A549 (cell line): ENCODE measurements around the gene ARHGEF10L. TPM values are rescaled to one million over a fixed set of nuclear protein-coding genes. Genes with fewer than 3 reads are reported as not detected.

ENCODE experiments used
- ATAC-seq, 2 experiments: fragments of 200-7000 bp in 1 of 2; fragments of >200 bp in 1 of 2; cut with Nextera tagmentation in 1 of 2; cut with Tn5 transposase in 1 of 2; 3 replicates each; pipeline versions ENCODE4 v1.8.0 to v1.9.1; 2018 to 2020; ENCODE audit warnings: mild to moderate bottlenecking in 1 of 2, moderate library complexity in 1 of 2
- CTCF ChIA-PET: fragments of 300-600 bp; sonication (Branson Sonifier 250); formaldehyde crosslinking; extraction: SDS; loops from one replicate; lab custom pipeline; 2021; ENCODE audit warnings: antibody characterized with exemption, inconsistent platforms; lab: Yijun Ruan, JAX
- POLR2A ChIA-PET: fragments of 350-600 bp; formaldehyde crosslinking; extraction: SDS; loops from one replicate; lab custom pipeline; 2021; ENCODE audit warnings: antibody characterized with exemption, inconsistent platforms; lab: Yijun Ruan, JAX
- DNase-seq, 2 experiments: peaks; one replicate each; pipeline versions ENCODE4 v3.0.0 to v3.0.0-alpha.2; 2011 to 2016; ENCODE audit warnings: low read depth in 1 of 2, low spot score in 1 of 2
- FAIRE-seq: peaks from 2 replicates; lab custom pipeline; 2011; peaks lifted over from hg19 to GRCh38; lab: Jason Lieb, UNC
- H3K27ac ChIP-seq, 2 experiments: fragments of >200 bp; sonication (Bioruptor Twin); formaldehyde crosslinking; 3 replicates each; pipeline ENCODE4 v1.5.1; 2016 to 2017
- H3K4me1 ChIP-seq: fragments of >200 bp; sonication (Bioruptor Twin); formaldehyde crosslinking; 3 replicates; pipeline ENCODE4 v1.6.1; 2016
- H3K4me2 ChIP-seq: fragments of >200 bp; sonication (Bioruptor Twin); formaldehyde crosslinking; 3 replicates; pipeline ENCODE4 v1.6.1; 2016
- H3K4me3 ChIP-seq: fragments of >200 bp; sonication (Bioruptor Twin); formaldehyde crosslinking; 3 replicates; pipeline ENCODE4 v1.5.1; 2016
- H3K9me3 ChIP-seq: fragments of >200 bp; sonication (Bioruptor Twin); formaldehyde crosslinking; 3 replicates; pipeline ENCODE4 v1.6.1; 2016
- BHLHE40 ChIP-seq: IDR thresholded peaks from 2 replicates; pipeline ENCODE4 v1.6.1; 2012; ENCODE audit warnings: low read depth, low read length, inconsistent platforms
- CBX8 ChIP-seq: fragments of 200-600 bp; sonication (generic); IDR thresholded peaks from 2 replicates; pipeline ENCODE4 v1.6.1; 2016
- CEBPB ChIP-seq, 2 experiments: fragments of >200 bp in 1 of 2; sonication (Bioruptor Twin) in 1 of 2; formaldehyde crosslinking in 1 of 2; IDR thresholded peaks; 2 replicates each; pipeline ENCODE4 v1.6.1; 2012 to 2016
- CHD2 ChIP-seq: fragments of 150-350 bp; IDR thresholded peaks from 2 replicates; pipeline ENCODE4 v1.6.1; 2014; ENCODE audit warnings: low read length; ENCODE audit not compliant: partially characterized antibody
- CHD4 ChIP-seq: fragments of 200-600 bp; sonication (generic); IDR thresholded peaks from 2 replicates; pipeline ENCODE4 v1.6.1; 2016; ENCODE audit warnings: antibody characterized with exemption, mild to moderate bottlenecking, borderline replicate concordance
- HEYL ChIP-seq: fragments of 250-450 bp; sonication (Bioruptor Pico); IDR thresholded peaks from 2 replicates; pipeline ENCODE4 v1.8.0; 2021; ENCODE audit warnings: mild to moderate bottlenecking, moderate library complexity
- HOXB13 ChIP-seq: fragments of 250-450 bp; sonication (Bioruptor Pico); IDR thresholded peaks from 2 replicates; pipeline ENCODE4 v1.5.0; 2020; ENCODE audit warnings: low read depth, mild to moderate bottlenecking, moderate library complexity
- HOXB5 ChIP-seq: fragments of 250-450 bp; sonication (Bioruptor Pico); IDR thresholded peaks from 2 replicates; pipeline ENCODE4 v1.5.0; 2020; ENCODE audit warnings: mild to moderate bottlenecking, moderate library complexity
- KDM5A ChIP-seq: fragments of 200-600 bp; sonication (generic); IDR thresholded peaks from 2 replicates; pipeline ENCODE4 v1.6.1; 2016; ENCODE audit warnings: antibody characterized with exemption, mild to moderate bottlenecking
- MAFK ChIP-seq: fragments of 450-650 bp; IDR thresholded peaks from 2 replicates; pipeline ENCODE4 v1.6.1; 2014; ENCODE audit not compliant: partially characterized antibody
- MAZ ChIP-seq: fragments of 150-350 bp; IDR thresholded peaks from 2 replicates; pipeline ENCODE4 v1.6.1; 2014; ENCODE audit warnings: antibody characterized with exemption, low read depth, low read length, borderline replicate concordance
- NFE2L2 ChIP-seq: fragments of 150-350 bp; conservative IDR thresholded peaks from 2 replicates; pipeline ENCODE4 v1.6.1; 2014; ENCODE audit warnings: low read length
- POLR2AphosphoS2 ChIP-seq: conservative IDR thresholded peaks from 2 replicates; pipeline ENCODE4 v1.6.1; 2012; ENCODE audit warnings: low read length, improper control_type of control experiment, inconsistent platforms
- RARB ChIP-seq: fragments of 250-450 bp; sonication (Bioruptor Pico); IDR thresholded peaks from 2 replicates; pipeline ENCODE4 v1.8.0; 2021; ENCODE audit warnings: mild to moderate bottlenecking, moderate library complexity
- TP53 ChIP-seq: fragments of 250-450 bp; sonication (Bioruptor Pico); IDR thresholded peaks from 2 replicates; pipeline ENCODE4 v1.5.0; 2021; ENCODE audit warnings: mild to moderate bottlenecking, moderate library complexity
- ZC3H11A ChIP-seq: fragments of 450-650 bp; IDR thresholded peaks from 2 replicates; pipeline ENCODE4 v1.6.1; 2014; ENCODE audit warnings: antibody characterized with exemption, mild to moderate bottlenecking
- ZNF302 ChIP-seq: fragments of 250-450 bp; sonication (Bioruptor Pico); IDR thresholded peaks from 2 replicates; pipeline ENCODE4 v1.9.0; 2021; ENCODE audit warnings: inconsistent platforms, mild to moderate bottlenecking, moderate library complexity
- WGBS: methylation state at CpG from one replicate; pipeline ENCODE4 v1.1.6; 2017; ENCODE audit errors: missing lambda C conversion rate; 5-methylcytosine and 5-hydroxymethylcytosine counted together
- polyA plus RNA-seq, 4 experiments: library from polyadenylated mRNA; depleted of rRNA in 3 of 4; stranded (reverse); fragments of >200 nt; fragmentation: RNase III in 1 of 4; extraction: RNeasy Plus Mini Kit Qiagen cat#74134 plus additional on column Dnase treatment in 1 of 4; gene quantifications; 2 replicates in 3 of 4; 3 replicates in 1 of 4; pipeline ENCODE4 v1.2.3, GENCODE V29; 2011 to 2017
- TF ChIP-seq, protein P1 (sequence below): fragments of >200 bp; sonication (Bioruptor Twin); formaldehyde crosslinking; IDR thresholded peaks from 2 replicates; pipeline ENCODE4 v1.6.1; 2016
- TF ChIP-seq, protein P2 (sequence below): fragments of 250-450 bp; sonication (Bioruptor Pico); IDR thresholded peaks from 2 replicates; pipeline ENCODE4 v1.5.0; 2021; ENCODE audit warnings: mild to moderate bottlenecking, moderate library complexity, borderline replicate concordance

The ARHGEF10L gene
- polyA plus RNA-seq, 2 of the 4 experiments (the other 2 are of a cell fraction): 3.5 to 5.2 TPM

DNA sequence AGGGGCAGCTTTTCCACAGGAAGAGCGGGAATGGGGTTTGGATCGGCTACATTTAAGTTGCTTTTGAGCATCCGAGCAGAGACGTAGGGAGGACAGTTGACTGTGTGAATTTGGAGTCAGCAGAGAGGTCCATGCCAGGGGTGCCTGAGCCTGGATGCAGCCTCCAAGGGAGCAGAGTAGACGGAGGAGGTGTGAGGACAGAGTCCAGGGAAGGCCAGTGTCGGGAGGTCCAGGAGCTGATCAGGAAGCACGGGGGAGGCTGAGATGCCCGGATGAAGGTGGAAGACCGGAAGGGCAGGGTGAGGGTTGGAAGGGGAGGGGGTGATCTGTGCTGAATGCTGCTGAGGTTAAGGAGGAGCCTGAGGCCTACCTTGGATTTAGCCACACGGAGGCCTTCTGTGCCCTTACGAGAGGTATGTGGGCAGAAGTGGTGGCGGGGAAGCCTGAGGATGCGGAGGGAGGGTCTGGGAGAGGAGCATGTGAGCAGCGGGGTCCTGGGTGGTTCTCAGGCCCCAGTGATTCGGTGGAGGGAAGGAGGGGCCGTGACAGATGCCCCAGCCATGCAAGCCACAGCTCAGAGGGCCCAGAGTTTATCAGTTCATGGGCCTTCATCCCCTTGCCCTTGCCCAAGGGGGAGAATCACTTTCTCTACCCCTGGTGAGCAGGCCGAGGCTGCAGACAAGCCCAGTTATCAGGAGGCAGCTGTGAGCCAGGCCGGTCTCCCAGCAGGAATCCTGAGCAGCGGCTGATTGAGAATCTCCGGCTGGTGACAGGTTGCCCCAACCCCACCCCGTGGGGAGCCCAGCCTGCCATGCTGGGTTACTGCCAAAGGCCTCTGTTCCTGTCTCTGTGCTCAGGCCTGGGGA lies 161.7 kb downstream of the ARHGEF10L start:
- no peak for FAIRE-seq
- Histone ChIP-seq H3K9me3 (no peaks in the 10 kb centered on the region), H3K27ac (no peak overlapping the region)

DNA sequence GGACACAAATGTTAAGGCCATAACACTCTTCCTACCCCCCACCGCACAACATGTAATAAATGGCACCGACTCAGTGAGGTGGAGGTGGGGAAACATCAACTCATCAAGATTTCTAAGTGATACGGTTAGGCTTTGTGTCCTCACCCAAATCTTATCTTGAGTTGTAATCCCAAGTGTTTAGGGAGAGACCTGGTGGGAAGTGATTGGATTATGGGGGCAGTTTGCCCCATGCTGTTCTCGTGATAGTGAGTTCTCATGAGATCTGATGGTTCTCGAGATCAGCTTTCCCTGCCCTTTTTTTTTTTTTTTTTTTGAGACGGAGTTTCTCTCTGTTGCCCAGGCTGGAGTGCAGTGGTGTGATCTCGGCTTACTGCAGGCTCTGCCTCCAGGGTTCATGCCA lies 164.7 kb downstream of the ARHGEF10L start:
- no peak overlapping the region for H3K4me2 ChIP-seq
- no peak for DNase-seq
- no peak overlapping the region for H3K27ac ChIP-seq
- no peaks in the 10 kb centered on the region for H3K4me1 ChIP-seq
- no peak for FAIRE-seq
- WGBS: 69% methylated on average over 7 of the region's 7 CpGs
- POLR2A ChIA-PET: no interaction called here
- no peaks in the 10 kb centered on the region for H3K9me3 ChIP-seq
- CTCF ChIA-PET: no interaction called here
- no peak for TF ChIP-seq CBX8
- TF ChIP-seq, protein P1, sequence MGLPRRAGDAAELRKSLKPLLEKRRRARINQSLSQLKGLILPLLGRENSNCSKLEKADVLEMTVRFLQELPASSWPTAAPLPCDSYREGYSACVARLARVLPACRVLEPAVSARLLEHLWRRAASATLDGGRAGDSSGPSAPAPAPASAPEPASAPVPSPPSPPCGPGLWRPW: no peak
- no peak for TF ChIP-seq NFE2L2
- TF ChIP-seq, protein P2, sequence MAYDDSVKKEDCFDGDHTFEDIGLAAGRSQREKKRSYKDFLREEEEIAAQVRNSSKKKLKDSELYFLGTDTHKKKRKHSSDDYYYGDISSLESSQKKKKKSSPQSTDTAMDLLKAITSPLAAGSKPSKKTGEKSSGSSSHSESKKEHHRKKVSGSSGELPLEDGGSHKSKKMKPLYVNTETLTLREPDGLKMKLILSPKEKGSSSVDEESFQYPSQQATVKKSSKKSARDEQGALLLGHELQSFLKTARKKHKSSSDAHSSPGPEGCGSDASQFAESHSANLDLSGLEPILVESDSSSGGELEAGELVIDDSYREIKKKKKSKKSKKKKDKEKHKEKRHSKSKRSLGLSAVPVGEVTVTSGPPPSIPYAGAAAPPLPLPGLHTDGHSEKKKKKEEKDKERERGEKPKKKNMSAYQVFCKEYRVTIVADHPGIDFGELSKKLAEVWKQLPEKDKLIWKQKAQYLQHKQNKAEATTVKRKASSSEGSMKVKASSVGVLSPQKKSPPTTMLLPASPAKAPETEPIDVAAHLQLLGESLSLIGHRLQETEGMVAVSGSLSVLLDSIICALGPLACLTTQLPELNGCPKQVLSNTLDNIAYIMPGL (CRISPR knock-in tag): no peak
- TF ChIP-seq HOXB13 (CRISPR knock-in tag): no peak
- no peak overlapping the region for H3K4me3 ChIP-seq
- no peak for ATAC-seq

More for the DNA sequence above, 161.7 kb downstream of the ARHGEF10L start:
- no peak for ATAC-seq
- 84% methylated on average over 16 of the region's 21 CpGs for WGBS
- H3K4me3 ChIP-seq: no peak overlapping the region
- CTCF ChIA-PET: interaction anchor here (0.5 kb wide), 1 partner anchor 317 kb away, joined by 4 read pairs; no protein-coding TSS in a partner anchor
- no peak for TF ChIP-seq HEYL (CRISPR knock-in tag)
- TF ChIP-seq, all 56 proteins: peak for 0
- no peak for DNase-seq
- H3K4me2 ChIP-seq: no peak overlapping the region
- POLR2A ChIA-PET: no interaction called here
- H3K4me1 ChIP-seq: peaks cover 2% of the 10 kb centered on the region; the same call in 1 of the 3 replicates

DNA sequence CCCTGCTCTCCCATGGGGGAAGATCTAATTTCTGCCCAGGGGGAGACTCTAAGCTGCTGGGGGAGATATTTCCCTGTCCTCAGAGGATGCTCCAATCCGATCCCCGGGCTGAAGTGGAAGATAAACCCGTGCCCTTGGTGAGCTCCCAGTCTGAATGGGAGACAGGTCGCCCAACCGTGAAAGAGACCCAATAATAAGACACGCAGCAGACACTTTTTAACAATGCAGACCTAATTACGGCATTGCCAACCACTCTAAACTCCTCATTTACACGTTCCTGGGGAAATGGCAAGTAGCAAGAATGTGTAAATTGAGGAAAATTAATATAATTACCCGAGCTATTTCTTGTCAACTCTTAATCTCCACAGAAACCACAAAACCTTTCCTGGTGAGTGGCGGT lies 166.9 kb downstream of the ARHGEF10L start:
- no peak overlapping the region for H3K4me2 ChIP-seq

DNA sequence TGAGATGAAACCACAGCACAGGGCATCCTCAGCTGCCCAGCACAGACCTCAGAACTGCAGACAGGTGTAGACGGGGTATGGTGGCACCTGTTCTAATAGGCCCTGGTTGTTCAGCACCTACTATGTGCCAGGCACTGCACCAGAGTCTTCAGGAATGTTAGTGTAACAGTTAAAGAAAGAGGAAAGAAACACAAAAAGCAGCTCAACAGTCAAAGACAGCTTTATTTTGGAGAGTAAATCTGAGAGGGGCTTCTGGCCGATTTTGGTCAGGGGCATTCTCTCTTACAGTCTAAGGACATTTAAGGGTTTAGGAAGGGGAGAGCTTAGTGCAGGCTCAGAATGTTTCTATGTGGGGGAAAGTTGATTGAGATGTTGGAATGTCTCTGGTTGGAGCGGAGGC lies 170.5 kb downstream of the ARHGEF10L start:
- CTCF ChIA-PET: interaction anchor here (1.0 to 1.1 kb wide), 3 partner anchors 13 to 391 kb away, joined by 3 read pairs; no protein-coding TSS in a partner anchor
- no peaks in the 10 kb centered on the region for H3K9me3 ChIP-seq
- FAIRE-seq (no peak), DNase-seq (no peak)
- no peak overlapping the region for H3K27ac ChIP-seq
- WGBS: 40% methylated on average over 3 of the region's 3 CpGs
- TF ChIP-seq TP53 (CRISPR knock-in tag): no peak
- TF ChIP-seq HOXB5 (CRISPR knock-in tag): no peak
- TF ChIP-seq ZC3H11A: no peak
- TF ChIP-seq CHD4: no peak
- no peak for TF ChIP-seq ZNF302
- TF ChIP-seq RARB: no peak
- TF ChIP-seq, all 56 proteins: peak for 0
- H3K4me2 ChIP-seq: no peak overlapping the region
- ATAC-seq: no peak
- POLR2A ChIA-PET: no interaction called here
- no peak overlapping the region for H3K4me3 ChIP-seq
- H3K4me1 ChIP-seq: no peaks in the 10 kb centered on the region

More for the DNA sequence above, 166.9 kb downstream of the ARHGEF10L start:
- DNase-seq (no peak), FAIRE-seq (no peak), ATAC-seq (no peak)
- Histone ChIP-seq H3K9me3 (no peaks in the 10 kb centered on the region), H3K27ac (no peak overlapping the region), H3K4me1 (no peaks in the 10 kb centered on the region), H3K4me3 (no peak overlapping the region)
- WGBS: 39% methylated on average over 10 of the region's 10 CpGs
- TF ChIP-seq HOXB5 (CRISPR knock-in tag): no peak
- no peak for TF ChIP-seq MAFK
- no peak for TF ChIP-seq CHD2
- TF ChIP-seq, protein P2 (CRISPR knock-in tag): no peak
- TF ChIP-seq BHLHE40: no peak
- TF ChIP-seq POLR2AphosphoS2: no peak
- TF ChIP-seq CEBPB (IDR thresholded peaks at IDR 0.05): no peak
- no peak for TF ChIP-seq KDM5A
- no peak for TF ChIP-seq MAZ
- CTCF ChIA-PET: interaction anchor here (0.6 to 1.9 kb wide), 4 partner anchors 9 to 1091 kb away, joined by 3 to 12 read pairs (median 3); no protein-coding TSS in a partner anchor
- POLR2A ChIA-PET: no interaction called here
